ENCODE results near the gene DGKB.

GRCh38 chr7:14305233-14305866, 597.2 kb downstream of the DGKB start:
- TF ChIP-seq SRF (IDR thresholded peaks at IDR 0.05; ENCODE audit: low read depth, low read length) (no peak), EZH2 (IDR thresholded peaks at IDR 0.05; ENCODE audit: low read depth, low read length, severe bottlenecking) (no peak), SUZ12 (IDR thresholded peaks at IDR 0.05; ENCODE audit: low read length) (no peak), POLR2AphosphoS5 (IDR thresholded peaks at IDR 0.05; ENCODE audit: low read depth, low read length) (no peak), CBX8 (IDR thresholded peaks at IDR 0.05; ENCODE audit: borderline replicate concordance, low read depth, low read length) (no peak), JUN (IDR thresholded peaks at IDR 0.05; ENCODE audit: low read depth, low read length) (no peak), TAF1 (IDR thresholded peaks at IDR 0.05; ENCODE audit: low read depth, low read length) (no peak), ATF2 (IDR thresholded peaks at IDR 0.05; ENCODE audit: low read length) (no peak)
- TF ChIP-seq, protein P1, sequence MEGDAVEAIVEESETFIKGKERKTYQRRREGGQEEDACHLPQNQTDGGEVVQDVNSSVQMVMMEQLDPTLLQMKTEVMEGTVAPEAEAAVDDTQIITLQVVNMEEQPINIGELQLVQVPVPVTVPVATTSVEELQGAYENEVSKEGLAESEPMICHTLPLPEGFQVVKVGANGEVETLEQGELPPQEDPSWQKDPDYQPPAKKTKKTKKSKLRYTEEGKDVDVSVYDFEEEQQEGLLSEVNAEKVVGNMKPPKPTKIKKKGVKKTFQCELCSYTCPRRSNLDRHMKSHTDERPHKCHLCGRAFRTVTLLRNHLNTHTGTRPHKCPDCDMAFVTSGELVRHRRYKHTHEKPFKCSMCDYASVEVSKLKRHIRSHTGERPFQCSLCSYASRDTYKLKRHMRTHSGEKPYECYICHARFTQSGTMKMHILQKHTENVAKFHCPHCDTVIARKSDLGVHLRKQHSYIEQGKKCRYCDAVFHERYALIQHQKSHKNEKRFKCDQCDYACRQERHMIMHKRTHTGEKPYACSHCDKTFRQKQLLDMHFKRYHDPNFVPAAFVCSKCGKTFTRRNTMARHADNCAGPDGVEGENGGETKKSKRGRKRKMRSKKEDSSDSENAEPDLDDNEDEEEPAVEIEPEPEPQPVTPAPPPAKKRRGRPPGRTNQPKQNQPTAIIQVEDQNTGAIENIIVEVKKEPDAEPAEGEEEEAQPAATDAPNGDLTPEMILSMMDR (IDR thresholded peaks at IDR 0.05; ENCODE audit: control extremely low read depth in 1 of 3, insufficient read depth in 1 of 3, low read depth in 1 of 3, low read length in 3 of 3) = no peak

Data from H1 (cell line).